IPS DF 4.7 (cell line): ENCODE measurements around the gene STAM.

Experiments used
- DNase-seq: peaks from one replicate; pipeline ENCODE4 v3.0.0-alpha.2; 2013; ENCODE audit warnings: low spot score; ENCODE audit errors: extremely low read depth

Gene STAM

DNA sequence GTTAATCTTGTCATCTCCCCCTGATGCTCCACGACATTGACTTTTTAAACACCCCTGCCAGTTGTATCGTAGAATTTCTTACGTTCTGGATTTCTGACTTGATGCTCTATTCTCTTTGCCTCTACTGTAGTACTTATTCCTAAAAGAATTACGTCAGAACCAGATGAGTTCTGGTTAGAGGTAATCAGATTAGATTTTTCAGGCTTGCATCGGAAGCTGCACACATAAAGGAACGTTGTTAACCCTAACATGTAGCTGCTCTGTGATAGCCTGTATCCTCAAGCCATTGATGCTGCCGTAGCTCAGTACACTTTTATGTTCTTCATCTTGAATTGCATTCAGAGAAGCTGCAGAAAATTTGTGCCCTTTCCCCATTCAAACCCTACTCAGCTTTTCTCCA, 81.8 kb downstream of the STAM start:
- DNase-seq: no peak

- no peak for DNase-seq
Observed at GRCh38 chr10:17729630-17730029, 85.7 kb downstream of the STAM start.

GRCh38 chr10:17730667-17731066, 86.7 kb downstream of the STAM start:
- DNase-seq: no peak

DNA sequence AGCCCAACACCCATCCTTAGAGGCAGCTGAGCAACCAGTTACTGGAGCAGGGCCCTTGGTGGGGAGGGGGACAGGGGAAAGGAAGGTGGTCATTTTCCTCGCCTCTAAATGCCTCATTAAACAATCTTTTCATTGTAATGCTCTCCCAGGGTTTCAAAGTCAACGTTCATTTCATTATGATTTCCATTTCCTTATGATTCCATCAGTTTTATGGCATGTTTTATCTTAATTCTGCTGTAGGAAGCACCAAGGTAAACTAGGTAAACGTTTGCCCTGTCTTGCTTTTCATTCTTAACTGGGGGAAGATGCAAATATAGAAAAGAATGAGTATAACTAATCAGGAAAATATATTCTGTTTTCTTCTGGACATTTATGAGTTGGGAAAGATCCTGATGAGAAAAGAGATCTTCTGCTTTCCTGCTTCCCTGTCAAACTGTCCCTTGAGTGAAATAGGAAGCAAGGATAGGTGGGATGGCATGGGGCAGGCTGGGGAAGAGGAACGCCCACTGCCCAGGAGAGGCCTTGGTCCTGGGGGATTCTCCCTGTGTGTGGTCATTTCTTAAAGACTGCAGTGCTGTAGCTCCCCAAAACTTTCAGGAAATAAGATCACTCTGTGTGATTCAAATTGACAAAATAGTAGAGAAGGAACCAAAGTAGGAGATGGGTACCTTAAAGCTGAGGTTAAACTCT, 87.5 kb downstream of the STAM start:
- DNase-seq: no peak

GRCh38 chr10:17733620-17734019, 89.7 kb downstream of the STAM start:
- DNase-seq: no peak

- no peak for DNase-seq
Observed at GRCh38 chr10:17734432-17735080, 90.6 kb downstream of the STAM start.

GRCh38 chr10:17735166-17735941, 91.4 kb downstream of the STAM start:
- DNase-seq: no peak

- no peak for DNase-seq
Observed at GRCh38 chr10:17736223-17736622, 92.3 kb downstream of the STAM start.

GRCh38 chr10:17737027-17737965, 93.3 kb downstream of the STAM start:
- DNase-seq: no peak

DNA sequence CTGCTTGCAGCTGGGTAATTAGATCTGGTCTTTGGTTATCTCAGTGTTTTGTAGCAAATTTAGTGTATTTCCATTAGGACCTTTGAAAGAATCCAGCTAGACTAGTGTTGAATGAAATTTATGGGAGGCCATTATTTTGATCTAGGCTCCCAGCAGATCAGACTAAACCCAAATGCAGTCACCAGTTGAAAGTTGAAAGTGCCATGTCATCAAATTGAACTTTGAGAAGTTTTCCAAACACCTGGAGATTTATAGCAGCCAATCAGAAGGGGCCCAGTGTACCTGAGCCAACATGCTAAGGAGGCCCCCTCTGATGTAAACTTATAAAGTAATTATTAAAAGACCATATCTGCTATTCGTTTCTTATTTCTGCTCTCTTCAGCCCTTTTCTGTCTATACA, 96.7 kb downstream of the STAM start:
- DNase-seq: no peak

DNA sequence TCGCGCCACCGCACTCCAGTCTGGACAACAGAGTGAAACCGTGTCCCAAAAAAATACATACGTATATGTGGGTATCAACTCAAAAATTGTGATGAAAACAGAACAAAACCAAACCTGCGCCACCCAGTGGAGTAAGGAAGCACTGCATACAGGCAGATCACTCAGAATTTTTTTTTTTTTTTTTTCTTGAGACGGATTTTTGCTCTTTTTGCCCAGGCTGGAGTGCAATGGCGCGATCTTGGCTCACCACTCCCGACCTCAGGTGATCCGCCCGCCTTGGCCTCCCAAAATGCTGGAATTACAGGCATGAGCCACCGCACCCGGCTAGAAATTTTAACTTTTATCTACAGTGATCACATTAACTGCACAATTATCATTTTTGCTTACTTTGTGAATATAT, 99.0 kb downstream of the STAM start:
- DNase-seq: no peak

GRCh38 chr10:17743437-17743836, 99.5 kb downstream of the STAM start:
- no peak for DNase-seq

GRCh38 chr10:17744341-17744861, 100.5 kb downstream of the STAM start:
- DNase-seq: no peak

DNA sequence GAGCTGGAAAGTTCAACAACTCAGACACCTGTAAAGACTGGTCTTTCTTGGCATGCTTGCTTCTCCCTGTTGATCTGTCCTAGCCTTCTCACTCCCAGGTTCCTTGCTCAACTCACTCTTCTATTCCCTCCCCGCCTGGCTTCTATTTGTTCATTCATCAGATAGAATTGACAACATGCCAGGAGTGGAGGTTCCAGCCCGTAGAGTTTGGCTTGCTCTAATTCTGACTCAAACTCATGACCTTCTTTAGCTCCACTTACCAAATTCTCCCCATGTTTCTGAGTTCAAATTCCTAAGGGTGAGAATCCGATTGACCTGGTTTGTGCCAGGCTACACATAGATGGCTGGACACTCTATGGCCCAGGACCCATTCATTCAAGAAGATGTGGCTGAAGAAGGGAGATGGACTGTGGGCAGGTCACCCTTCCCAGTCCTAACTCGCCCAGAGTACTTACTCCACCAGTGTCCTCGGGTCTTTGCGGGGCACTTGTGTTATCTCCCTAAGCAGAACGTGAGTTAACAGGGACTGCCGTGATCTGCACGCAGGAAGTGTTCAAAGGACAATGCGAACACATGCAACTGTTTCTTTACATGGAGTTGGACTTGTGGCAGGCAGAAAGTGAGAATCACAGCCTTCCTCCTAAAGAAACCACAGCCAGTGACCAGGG, 104.1 kb downstream of the STAM start:
- no peak for DNase-seq

GRCh38 chr10:17749890-17750289, 105.9 kb downstream of the STAM start:
- no peak for DNase-seq

DNA sequence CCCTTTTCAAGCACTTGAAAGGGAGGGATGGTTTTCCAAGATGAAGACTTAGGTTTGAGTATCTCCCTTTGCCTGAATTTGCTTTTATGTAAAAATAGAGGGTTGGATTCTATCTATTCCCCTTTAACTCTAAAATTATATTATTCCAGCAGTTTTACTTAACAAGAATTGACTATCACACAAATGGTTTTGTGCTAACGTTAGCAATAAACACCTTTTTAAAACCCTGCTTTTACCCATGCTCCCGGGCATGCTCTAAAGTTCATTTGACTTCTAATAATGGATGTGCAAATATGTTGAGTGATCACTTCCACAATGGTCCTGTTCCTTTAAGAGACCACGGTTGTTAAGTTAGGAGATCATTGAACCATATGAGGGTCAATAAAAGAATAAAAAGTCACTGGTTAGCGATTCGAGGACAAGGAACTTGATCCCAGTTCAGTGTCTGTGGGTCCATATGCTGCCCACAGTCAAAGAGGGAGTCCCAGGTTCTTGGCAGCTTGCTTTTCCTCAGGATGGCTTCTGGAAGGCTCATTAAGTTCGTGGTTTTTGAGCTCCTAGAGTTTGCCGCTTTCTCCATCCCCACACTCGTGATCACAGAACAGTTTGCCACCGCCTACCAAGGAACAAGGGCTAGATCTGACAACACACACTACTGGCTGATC, 108.0 kb downstream of the STAM start, which contains the start of gene TMEM236:
Gene TMEM236, plus strand, starts transcription at position 421 of the 665 bp plus-strand sequence. Its CDS starts 95 bp downstream, at position 516.
- no peak for DNase-seq

DNA sequence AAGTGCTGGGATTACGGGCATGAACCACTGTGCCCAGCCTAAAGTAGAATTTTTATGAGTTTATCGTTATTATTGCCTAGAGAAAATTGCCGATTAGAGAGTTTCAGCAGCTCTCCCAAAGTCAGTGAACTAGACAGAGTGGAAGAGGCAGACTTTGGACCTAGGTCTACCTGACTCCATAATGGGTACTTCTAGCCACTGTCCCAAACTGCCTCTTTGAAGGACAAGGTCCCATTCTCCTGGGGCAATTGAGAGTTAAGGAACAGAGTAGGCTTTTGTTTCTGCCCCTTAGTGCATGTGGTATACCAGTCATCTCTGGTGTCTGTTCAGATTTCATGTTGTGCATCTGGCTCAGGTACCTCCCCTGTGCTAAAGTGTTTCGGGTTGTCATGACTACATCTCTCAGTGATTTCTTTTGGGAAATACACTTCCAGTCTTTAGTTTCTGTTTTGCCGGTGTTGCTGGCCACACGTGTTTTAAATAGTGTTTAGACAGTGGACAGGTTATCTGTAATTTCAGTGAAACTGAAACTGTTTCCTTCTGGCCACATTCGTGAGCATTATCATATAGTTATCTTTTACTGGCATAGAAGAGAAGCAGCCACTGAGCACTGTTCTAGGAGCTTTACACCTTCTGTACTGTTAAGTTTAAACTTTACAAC, 112.7 kb downstream of the STAM start:
- no peak for DNase-seq

DNA sequence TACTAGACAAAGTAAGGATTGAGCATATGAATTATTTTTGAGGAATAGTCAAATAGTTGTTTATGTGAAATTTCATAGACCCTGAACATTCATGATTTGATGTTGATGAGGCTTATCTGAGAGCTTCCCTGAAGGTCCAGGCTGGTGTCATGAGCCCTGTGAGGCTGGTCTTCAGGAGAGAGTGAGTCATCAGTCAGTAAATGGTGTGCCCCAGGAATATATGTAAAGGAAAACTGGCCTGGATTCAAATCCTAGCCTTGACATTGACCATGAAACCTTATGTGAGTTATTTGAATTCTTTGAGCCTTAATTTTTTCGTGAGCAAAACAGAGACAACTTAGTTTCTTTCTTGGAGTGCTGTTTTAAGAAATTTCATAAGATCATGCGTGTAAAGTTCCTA, 114.2 kb downstream of the STAM start:
- no peak for DNase-seq

- no peak for DNase-seq
Observed at GRCh38 chr10:17758896-17759295, 114.9 kb downstream of the STAM start.
